ENCODE measurements around the gene SNAPIN.

- no peak for TF ChIP-seq CTCF (IDR thresholded peaks at IDR 0.05)
- TF ChIP-seq POLR2A (IDR thresholded peaks at IDR 0.05) = no peak
Measured at GRCh38 chr1:153651771-153652170, 6.7 kb upstream of the SNAPIN start.
